K562 (cell line): ENCODE measurements around the gene NTM.

Experiments
- EZH2 ChIP-seq: IDR thresholded peaks from 2 replicates; pipeline ENCODE4 v1.6.1; 2012; ENCODE audit warnings: low read depth, mild to moderate bottlenecking, inconsistent platforms, low read length, borderline replicate concordance
- PHF8 ChIP-seq: fragments of 200-600 bp; sonication (generic); IDR thresholded peaks from 2 replicates; pipeline ENCODE4 v1.6.1; 2012; ENCODE audit warnings: mixed run types, mild to moderate bottlenecking, inconsistent platforms, low read length, moderate library complexity, borderline replicate concordance
- YY1 ChIP-seq, 3 experiments: IDR thresholded peaks; 2 replicates each; pipeline ENCODE4 v1.6.1; 2011; ENCODE audit warnings: low read length in 2 of 3, mild to moderate bottlenecking in 2 of 3, moderate library complexity in 2 of 3, borderline replicate concordance in 1 of 3, control low read depth in 1 of 3, low read depth in 1 of 3; ENCODE audit not compliant: insufficient read depth in 3 of 3, insufficient replicate concordance in 2 of 3, control insufficient read depth in 1 of 3, insufficient read length in 1 of 3; ENCODE audit errors: extremely low read depth in 1 of 3
- TF ChIP-seq, protein P1 (sequence below): fragments of 450-650 bp; IDR thresholded peaks from 2 replicates; pipeline ENCODE4 v1.6.1; 2016; ENCODE audit warnings: mild to moderate bottlenecking

DNA sequence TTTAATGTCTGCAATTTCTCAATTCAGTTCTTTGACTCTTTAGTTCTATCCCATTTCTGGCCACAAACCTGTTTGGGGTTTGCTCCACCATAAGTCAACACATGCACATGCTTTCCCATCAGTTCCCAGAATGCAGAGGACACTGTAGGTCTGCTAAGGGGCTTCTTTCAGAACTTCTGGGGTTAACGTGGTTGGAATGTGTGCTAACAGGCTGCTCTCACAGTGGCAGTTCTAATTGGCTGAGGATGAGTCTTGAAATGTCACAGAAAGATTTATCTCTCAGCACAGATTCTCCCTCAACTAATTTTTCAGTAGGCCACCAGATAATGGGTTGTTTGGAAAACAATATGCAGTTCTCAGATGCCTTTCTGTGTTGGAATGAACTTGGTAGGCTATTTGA, 703.4 kb downstream of the NTM start:
- TF ChIP-seq, protein P1, sequence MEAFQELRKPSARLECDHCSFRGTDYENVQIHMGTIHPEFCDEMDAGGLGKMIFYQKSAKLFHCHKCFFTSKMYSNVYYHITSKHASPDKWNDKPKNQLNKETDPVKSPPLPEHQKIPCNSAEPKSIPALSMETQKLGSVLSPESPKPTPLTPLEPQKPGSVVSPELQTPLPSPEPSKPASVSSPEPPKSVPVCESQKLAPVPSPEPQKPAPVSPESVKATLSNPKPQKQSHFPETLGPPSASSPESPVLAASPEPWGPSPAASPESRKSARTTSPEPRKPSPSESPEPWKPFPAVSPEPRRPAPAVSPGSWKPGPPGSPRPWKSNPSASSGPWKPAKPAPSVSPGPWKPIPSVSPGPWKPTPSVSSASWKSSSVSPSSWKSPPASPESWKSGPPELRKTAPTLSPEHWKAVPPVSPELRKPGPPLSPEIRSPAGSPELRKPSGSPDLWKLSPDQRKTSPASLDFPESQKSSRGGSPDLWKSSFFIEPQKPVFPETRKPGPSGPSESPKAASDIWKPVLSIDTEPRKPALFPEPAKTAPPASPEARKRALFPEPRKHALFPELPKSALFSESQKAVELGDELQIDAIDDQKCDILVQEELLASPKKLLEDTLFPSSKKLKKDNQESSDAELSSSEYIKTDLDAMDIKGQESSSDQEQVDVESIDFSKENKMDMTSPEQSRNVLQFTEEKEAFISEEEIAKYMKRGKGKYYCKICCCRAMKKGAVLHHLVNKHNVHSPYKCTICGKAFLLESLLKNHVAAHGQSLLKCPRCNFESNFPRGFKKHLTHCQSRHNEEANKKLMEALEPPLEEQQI, result no peak
- no peak for TF ChIP-seq EZH2
- no peak for TF ChIP-seq PHF8
- TF ChIP-seq YY1 (IDR thresholded peaks at IDR 0.05; ENCODE audit: borderline replicate concordance in 1 of 3, control insufficient read depth in 1 of 3, extremely low read depth in 1 of 3, insufficient read depth in 3 of 3, insufficient read length in 1 of 3, insufficient replicate concordance in 2 of 3, low read depth in 1 of 3, low read length in 2 of 3), result no peak
